ENCODE measurements around the gene MAGEA2. TPM values are rescaled to one million over a fixed set of nuclear protein-coding genes. Genes with fewer than 3 reads are reported as not detected.
"Not testable (repeated sequence)": the region's sequence is repeated elsewhere in the genome, so short reads cannot be mapped to it uniquely, and the experiment has no call there.

The MAGEA2 gene
- total and polyA plus RNA-seq, 2 donors = 0.02 TPM; not detected in 1

- DNase-seq (ENCODE audit: low read depth in 6 of 9, low spot score in 9 of 9); H3K9me3 ChIP-seq (ENCODE audit: control insufficient read depth in 2 of 2, insufficient read depth in 1 of 2, low read length in 1 of 2); H3K36me3 ChIP-seq (ENCODE audit: control insufficient read depth in 2 of 2, insufficient read depth in 2 of 2, low read length in 1 of 2); H3K27me3 ChIP-seq (ENCODE audit: control insufficient read depth in 2 of 2, insufficient read depth in 1 of 2, low read length in 1 of 2); H3K4me1 ChIP-seq (ENCODE audit: control insufficient read depth in 2 of 2, insufficient read depth in 2 of 2, low read length in 2 of 2); H3K4me3 ChIP-seq (ENCODE audit: low read length in 2 of 2); H3K27ac ChIP-seq (ENCODE audit: low read depth in 1 of 2, low read length in 1 of 2): not testable (repeated sequence)
- WGBS = no CpG with 5 or more reads among the region's 35 CpGs
Observed at GRCh38 chrX:152713815-152714787, 39.5 kb downstream of the MAGEA2 start, which contains the start of gene MAGEA2B. Gene MAGEA2B, plus strand, starts transcription at chrX:152714628. Its CDS starts 2,479 bp downstream, at chrX:152717107.

GRCh38 chrX:152713195-152713594, 40.4 kb downstream of the MAGEA2 start:
- not testable (repeated sequence) for H3K4me1 ChIP-seq (ENCODE audit: control insufficient read depth in 2 of 2, insufficient read depth in 2 of 2, low read length in 2 of 2); H3K36me3 ChIP-seq (ENCODE audit: control insufficient read depth in 2 of 2, insufficient read depth in 2 of 2, low read length in 1 of 2); H3K9me3 ChIP-seq (ENCODE audit: control insufficient read depth in 2 of 2, insufficient read depth in 1 of 2, low read length in 1 of 2); DNase-seq (ENCODE audit: low read depth in 6 of 9, low spot score in 9 of 9); H3K27me3 ChIP-seq (ENCODE audit: control insufficient read depth in 2 of 2, insufficient read depth in 1 of 2, low read length in 1 of 2); H3K27ac ChIP-seq (ENCODE audit: low read depth in 1 of 2, low read length in 1 of 2); H3K4me3 ChIP-seq (ENCODE audit: low read length in 2 of 2)
- WGBS = no CpG with 5 or more reads among the region's 5 CpGs

DNA sequence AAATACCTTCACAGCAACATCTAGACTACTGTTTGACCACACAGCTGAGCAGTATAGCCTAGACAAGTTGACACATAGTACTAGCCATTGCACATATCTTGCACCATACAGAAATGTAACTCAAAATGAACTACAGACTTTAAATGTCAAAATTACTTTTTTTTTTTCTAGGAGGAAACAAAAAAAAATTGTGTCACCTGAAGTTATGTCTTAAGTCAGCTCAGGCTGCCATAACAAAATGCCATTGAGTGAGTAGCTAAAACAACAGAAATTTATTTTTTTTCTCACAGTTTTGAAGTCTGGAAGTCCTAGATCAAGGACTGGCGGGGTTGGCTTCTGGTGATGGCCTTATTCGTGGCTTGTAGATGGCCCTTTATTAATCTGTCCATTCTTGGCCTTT, 44.5 kb downstream of the MAGEA2 start, which contains the start of gene CSAG2:
Gene CSAG2 (minus strand): TSS at position 101 of the 400 bp plus-strand sequence. CDS start 161 bp downstream, outside the sequence.
- H3K27me3 ChIP-seq (ENCODE audit: control insufficient read depth in 2 of 2, insufficient read depth in 1 of 2, low read length in 1 of 2); H3K4me1 ChIP-seq (ENCODE audit: control insufficient read depth in 2 of 2, insufficient read depth in 2 of 2, low read length in 2 of 2); H3K36me3 ChIP-seq (ENCODE audit: control insufficient read depth in 2 of 2, insufficient read depth in 2 of 2, low read length in 1 of 2); H3K4me3 ChIP-seq (ENCODE audit: low read length in 2 of 2); DNase-seq (ENCODE audit: low read depth in 6 of 9, low spot score in 9 of 9); H3K9me3 ChIP-seq (ENCODE audit: control insufficient read depth in 2 of 2, insufficient read depth in 1 of 2, low read length in 1 of 2); H3K27ac ChIP-seq (ENCODE audit: low read depth in 1 of 2, low read length in 1 of 2): not testable (repeated sequence)
- no CpG with 5 or more reads among the region's 2 CpGs for WGBS

- not testable (repeated sequence) for H3K4me1 ChIP-seq (ENCODE audit: control insufficient read depth in 2 of 2, insufficient read depth in 2 of 2, low read length in 2 of 2); H3K27ac ChIP-seq (ENCODE audit: low read depth in 1 of 2, low read length in 1 of 2); H3K9me3 ChIP-seq (ENCODE audit: control insufficient read depth in 2 of 2, insufficient read depth in 1 of 2, low read length in 1 of 2); H3K27me3 ChIP-seq (ENCODE audit: control insufficient read depth in 2 of 2, insufficient read depth in 1 of 2, low read length in 1 of 2); H3K4me3 ChIP-seq (ENCODE audit: low read length in 2 of 2); H3K36me3 ChIP-seq (ENCODE audit: control insufficient read depth in 2 of 2, insufficient read depth in 2 of 2, low read length in 1 of 2); DNase-seq (ENCODE audit: low read depth in 6 of 9, low spot score in 9 of 9)
- WGBS = 91% methylated on average over 3 of the region's 7 CpGs
Observed at GRCh38 chrX:152706500-152706899, 47.1 kb downstream of the MAGEA2 start.

DNA sequence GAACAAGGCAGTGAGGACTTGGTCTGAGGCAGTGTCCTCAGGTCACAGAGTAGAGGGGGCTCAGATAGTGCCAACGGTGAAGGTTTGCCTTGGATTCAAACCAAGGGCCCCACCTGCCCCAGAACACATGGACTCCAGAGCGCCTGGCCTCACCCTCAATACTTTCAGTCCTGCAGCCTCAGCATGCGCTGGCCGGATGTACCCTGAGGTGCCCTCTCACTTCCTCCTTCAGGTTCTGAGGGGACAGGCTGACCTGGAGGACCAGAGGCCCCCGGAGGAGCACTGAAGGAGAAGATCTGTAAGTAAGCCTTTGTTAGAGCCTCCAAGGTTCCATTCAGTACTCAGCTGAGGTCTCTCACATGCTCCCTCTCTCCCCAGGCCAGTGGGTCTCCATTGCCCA, 53.3 kb downstream of the MAGEA2 start:
- not testable (repeated sequence) for H3K4me1 ChIP-seq (ENCODE audit: control insufficient read depth in 2 of 2, insufficient read depth in 2 of 2, low read length in 2 of 2); H3K9me3 ChIP-seq (ENCODE audit: control insufficient read depth in 2 of 2, insufficient read depth in 1 of 2, low read length in 1 of 2); H3K36me3 ChIP-seq (ENCODE audit: control insufficient read depth in 2 of 2, insufficient read depth in 2 of 2, low read length in 1 of 2); H3K27ac ChIP-seq (ENCODE audit: low read depth in 1 of 2, low read length in 1 of 2); DNase-seq (ENCODE audit: low read depth in 6 of 9, low spot score in 9 of 9); H3K4me3 ChIP-seq (ENCODE audit: low read length in 2 of 2); H3K27me3 ChIP-seq (ENCODE audit: control insufficient read depth in 2 of 2, insufficient read depth in 1 of 2, low read length in 1 of 2)
- 95% methylated on average over 4 of the region's 5 CpGs for WGBS

Other genes starting within 250 kb of the MAGEA2 start
- gene GABRQ, start 115.9 kb downstream of the MAGEA2 start, total RNA-seq = 0.09 TPM
- 0.09 TPM for gene GABRQ, start 115.9 kb downstream of the MAGEA2 start, polyA plus RNA-seq
- 0.05 TPM for gene MAGEA3, start 55.0 kb downstream of the MAGEA2 start, total RNA-seq
- gene MAGEA3, start 55.0 kb downstream of the MAGEA2 start, polyA plus RNA-seq = 0.05 TPM
- not detected for gene CSAG2, start 44.6 kb downstream of the MAGEA2 start, total RNA-seq
- 0.52 TPM for gene CSAG2, start 44.6 kb downstream of the MAGEA2 start, polyA plus RNA-seq
- gene MAGEA2B, start 39.2 kb downstream of the MAGEA2 start, total RNA-seq = not detected
- not detected for gene MAGEA2B, start 39.2 kb downstream of the MAGEA2 start, polyA plus RNA-seq
- 0.24 TPM for gene CSAG1, start 20.1 kb downstream of the MAGEA2 start, total RNA-seq
- gene CSAG1, start 20.1 kb downstream of the MAGEA2 start, polyA plus RNA-seq = 0.30 TPM
- gene MAGEA12, start 20.1 kb downstream of the MAGEA2 start, total RNA-seq = not detected
- gene MAGEA12, start 20.1 kb downstream of the MAGEA2 start, polyA plus RNA-seq = 0.05 TPM
- gene CSAG3, start 5.4 kb upstream of the MAGEA2 start, total RNA-seq = 0.52 TPM
- 1.3 TPM for gene CSAG3, start 5.4 kb upstream of the MAGEA2 start, polyA plus RNA-seq
- not detected for gene MAGEA6, start 15.8 kb upstream of the MAGEA2 start, total RNA-seq
- gene MAGEA6, start 15.8 kb upstream of the MAGEA2 start, polyA plus RNA-seq = 0.05 TPM
- 25.3 TPM for gene CETN2, start 76.9 kb upstream of the MAGEA2 start, total RNA-seq
- 37.4 TPM for gene CETN2, start 76.9 kb upstream of the MAGEA2 start, polyA plus RNA-seq
- 7.2 TPM for gene NSDHL, start 77.2 kb upstream of the MAGEA2 start, total RNA-seq
- 9.9 TPM for gene NSDHL, start 77.2 kb upstream of the MAGEA2 start, polyA plus RNA-seq
- gene ZNF185, start 144.2 kb upstream of the MAGEA2 start, total RNA-seq = 1.5 TPM
- gene ZNF185, start 144.2 kb upstream of the MAGEA2 start, polyA plus RNA-seq = 5.9 TPM
- not detected for gene PNMA5, start 240.3 kb upstream of the MAGEA2 start, total RNA-seq
- 0.25 TPM for gene PNMA5, start 240.3 kb upstream of the MAGEA2 start, polyA plus RNA-seq

Measured in thymus (tissue), 11 donors.